K562 (cell line): Measurements from ENCODE around the gene CSRNP2. TPM values are rescaled to one million over a fixed set of nuclear protein-coding genes. Genes with fewer than 3 reads are reported as not detected.

Experiments used
- CHD1 ChIP-seq: fragments of 200-600 bp; sonication (generic); IDR thresholded peaks from one replicate; pipeline ENCODE4 v1.6.1; 2012; ENCODE audit warnings: mild to moderate bottlenecking, moderate library complexity, low read length, inconsistent platforms
- FIP1L1 ChIP-seq: fragments of 200-400 bp; formaldehyde crosslinking; IDR thresholded peaks from 2 replicates; pipeline ENCODE4 v1.6.1; 2018; ENCODE audit warnings: mild to moderate bottlenecking, low read depth, low read length; ENCODE audit not compliant: poor library complexity, severe bottlenecking
- IRF2 ChIP-seq: sonication (generic); formaldehyde crosslinking; IDR thresholded peaks from 2 replicates; pipeline ENCODE4 v1.8.1; 2022; ENCODE audit warnings: mild to moderate bottlenecking, missing genetic modification reagents
- KDM1A ChIP-seq, 2 experiments: fragments of 450-650 bp; IDR thresholded peaks; 2 replicates each; pipeline ENCODE4 v1.6.1; 2016; ENCODE audit warnings: mild to moderate bottlenecking in 2 of 2
- MAZ ChIP-seq, 2 experiments: fragments of 450-650 bp in 1 of 2; sonication (generic) in 1 of 2; formaldehyde crosslinking; IDR thresholded peaks in 1 of 2; conservative IDR thresholded peaks in 1 of 2; 2 replicates each; pipeline versions ENCODE4 v1.4.0 to v1.5.0; 2020; ENCODE audit warnings: mild to moderate bottlenecking in 1 of 2, missing genetic modification reagents in 1 of 2
- NFIC ChIP-seq: fragments of 450-650 bp; IDR thresholded peaks from 2 replicates; pipeline ENCODE4 v1.6.1; 2017; ENCODE audit warnings: mild to moderate bottlenecking, inconsistent platforms
- NR2F6 ChIP-seq: fragments of 450-650 bp; formaldehyde crosslinking; IDR thresholded peaks from 2 replicates; pipeline ENCODE4 v1.4.0; 2020; ENCODE audit warnings: mild to moderate bottlenecking
- PHTF2 ChIP-seq: fragments of 250-450 bp; sonication (Bioruptor Pico); IDR thresholded peaks from 2 replicates; pipeline ENCODE4 v1.5.0; 2021; ENCODE audit warnings: mild to moderate bottlenecking
- SMARCB1 ChIP-seq: IDR thresholded peaks from 2 replicates; pipeline ENCODE4 v1.6.1; 2011; ENCODE audit warnings: improper control_type of control experiment, low read depth; ENCODE audit not compliant: insufficient read length
- STAT5B ChIP-seq: fragments of 250-450 bp; sonication (Bioruptor Pico); IDR thresholded peaks from 2 replicates; pipeline ENCODE4 v1.8.0; 2021; ENCODE audit warnings: mild to moderate bottlenecking, inconsistent platforms
- ZFP36 ChIP-seq: fragments of 150-350 bp; IDR thresholded peaks from 2 replicates; pipeline ENCODE4 v1.6.1; 2018; ENCODE audit warnings: low read length, low read depth; ENCODE audit not compliant: partially characterized antibody
- ZNF134 ChIP-seq: fragments of 250-450 bp; sonication (Bioruptor Pico); conservative IDR thresholded peaks from 2 replicates; pipeline ENCODE4 v1.4.0; 2020
- polyA plus RNA-seq, 8 experiments: library from polyadenylated mRNA; depleted of rRNA in 4 of 8; stranded (reverse) in 5 of 8; unstranded in 3 of 8; fragments of >200 nt; fragmentation: Nextera tagmentation in 2 of 8; fragmentation: Illumina TruSeq in 1 of 8; extraction: Ambion mirVana in 2 of 8; extraction: Trizol in 1 of 8; gene quantifications; 2 replicates each; pipeline versions ENCODE4 v1.2.1 to v1.2.3, GENCODE V29; 2011 to 2014; ENCODE audit warnings: inconsistent platforms in 1 of 8, missing spikeins in 1 of 8
- total RNA-seq, 7 experiments: library from RNA; depleted of rRNA in 6 of 7; stranded (reverse); fragments of >200 nt in 6 of 7; fragmentation: Illumina TruSeq in 2 of 7; extraction: Trizol in 2 of 7; gene quantifications; 2 replicates each; pipeline versions ENCODE4 v1.2.1 to v1.2.3, GENCODE V29; 2011 to 2021; ENCODE audit warnings: low replicate concordance in 1 of 7
- TF ChIP-seq, protein P1 (sequence below): fragments of 450-650 bp; IDR thresholded peaks from 2 replicates; pipeline ENCODE4 v1.6.1; 2016; ENCODE audit warnings: low read depth, mild to moderate bottlenecking, moderate library complexity
- TF ChIP-seq, protein P2 (sequence below): fragments of 450-650 bp; IDR thresholded peaks from 2 replicates; pipeline ENCODE4 v1.6.1; 2016; ENCODE audit warnings: antibody characterized with exemption
- TF ChIP-seq, protein P3 (sequence below): fragments of 450-650 bp; formaldehyde crosslinking; conservative IDR thresholded peaks from 2 replicates; pipeline ENCODE4 v1.4.0; 2022; ENCODE audit warnings: mild to moderate bottlenecking, missing genetic modification characterization
- TF ChIP-seq, protein P4 (sequence below): sonication (generic); IDR thresholded peaks from 2 replicates; pipeline ENCODE4 v1.6.1; 2016
- TF ChIP-seq, protein P5 (sequence below): fragments of 450-650 bp; conservative IDR thresholded peaks from 2 replicates; pipeline ENCODE4 v1.6.1; 2016; ENCODE audit warnings: missing genetic modification characterization, low read depth, mild to moderate bottlenecking, control low read depth, missing compliant biosample characterization
- TF ChIP-seq, protein P6 (sequence below): fragments of 450-650 bp; IDR thresholded peaks from 2 replicates; pipeline ENCODE4 v1.7.1; 2018; ENCODE audit warnings: mild to moderate bottlenecking, low read depth; ENCODE audit not compliant: partially characterized antibody

The CSRNP2 gene
- total and polyA plus RNA-seq, 9 of the 15 experiments (the other 6 are each of a cell fraction or from before 2014, with no cell fraction given) = 1.6 to 13.9 (median 5.9) TPM

DNA sequence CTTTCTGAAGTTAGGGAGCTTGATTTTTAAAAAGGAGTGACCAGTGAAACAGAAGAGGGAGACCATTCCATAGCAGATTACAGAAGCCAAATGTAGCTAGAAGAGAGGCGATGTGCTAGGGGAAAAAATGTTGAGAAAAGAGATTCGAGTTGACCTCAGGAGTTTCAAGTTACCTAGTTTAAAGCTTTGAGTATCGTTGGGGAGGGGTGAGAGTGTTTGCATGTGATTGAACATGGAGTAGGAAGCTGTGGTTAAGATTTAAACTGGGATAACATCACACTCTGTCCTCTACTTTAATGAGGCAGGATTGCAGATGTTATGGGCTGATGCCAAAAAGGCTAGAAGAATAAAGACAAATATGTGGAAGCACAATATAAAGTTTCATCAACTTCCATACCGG is 31.6 kb downstream of the CSRNP2 start (continued):
- TF ChIP-seq PHTF2 (CRISPR knock-in tag) = no peak
- TF ChIP-seq CHD1 = no peak
- no peak for TF ChIP-seq ZNF134
- no peak for TF ChIP-seq FIP1L1
- TF ChIP-seq, protein P1, sequence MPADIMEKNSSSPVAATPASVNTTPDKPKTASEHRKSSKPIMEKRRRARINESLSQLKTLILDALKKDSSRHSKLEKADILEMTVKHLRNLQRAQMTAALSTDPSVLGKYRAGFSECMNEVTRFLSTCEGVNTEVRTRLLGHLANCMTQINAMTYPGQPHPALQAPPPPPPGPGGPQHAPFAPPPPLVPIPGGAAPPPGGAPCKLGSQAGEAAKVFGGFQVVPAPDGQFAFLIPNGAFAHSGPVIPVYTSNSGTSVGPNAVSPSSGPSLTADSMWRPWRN = no peak
- TF ChIP-seq ZFP36 = no peak
- TF ChIP-seq SMARCB1 = no peak
- TF ChIP-seq, protein P2, sequence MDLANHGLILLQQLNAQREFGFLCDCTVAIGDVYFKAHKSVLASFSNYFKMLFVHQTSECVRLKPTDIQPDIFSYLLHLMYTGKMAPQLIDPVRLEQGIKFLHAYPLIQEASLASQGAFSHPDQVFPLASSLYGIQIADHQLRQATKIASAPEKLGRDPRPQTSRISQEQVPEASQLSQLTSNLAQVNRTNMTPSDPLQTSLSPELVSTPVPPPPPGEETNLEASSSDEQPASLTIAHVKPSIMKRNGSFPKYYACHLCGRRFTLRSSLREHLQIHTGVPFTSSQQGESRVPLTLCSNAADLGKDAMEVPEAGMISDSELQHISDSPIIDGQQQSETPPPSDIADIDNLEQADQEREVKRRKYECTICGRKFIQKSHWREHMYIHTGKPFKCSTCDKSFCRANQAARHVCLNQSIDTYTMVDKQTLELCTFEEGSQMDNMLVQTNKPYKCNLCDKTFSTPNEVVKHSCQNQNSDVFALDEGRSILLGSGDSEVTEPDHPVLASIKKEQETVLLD = no peak
- TF ChIP-seq, protein P3, sequence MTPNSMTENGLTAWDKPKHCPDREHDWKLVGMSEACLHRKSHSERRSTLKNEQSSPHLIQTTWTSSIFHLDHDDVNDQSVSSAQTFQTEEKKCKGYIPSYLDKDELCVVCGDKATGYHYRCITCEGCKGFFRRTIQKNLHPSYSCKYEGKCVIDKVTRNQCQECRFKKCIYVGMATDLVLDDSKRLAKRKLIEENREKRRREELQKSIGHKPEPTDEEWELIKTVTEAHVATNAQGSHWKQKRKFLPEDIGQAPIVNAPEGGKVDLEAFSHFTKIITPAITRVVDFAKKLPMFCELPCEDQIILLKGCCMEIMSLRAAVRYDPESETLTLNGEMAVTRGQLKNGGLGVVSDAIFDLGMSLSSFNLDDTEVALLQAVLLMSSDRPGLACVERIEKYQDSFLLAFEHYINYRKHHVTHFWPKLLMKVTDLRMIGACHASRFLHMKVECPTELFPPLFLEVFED = no peak
- TF ChIP-seq IRF2 (CRISPR knock-in tag) = no peak
- TF ChIP-seq, protein P4, sequence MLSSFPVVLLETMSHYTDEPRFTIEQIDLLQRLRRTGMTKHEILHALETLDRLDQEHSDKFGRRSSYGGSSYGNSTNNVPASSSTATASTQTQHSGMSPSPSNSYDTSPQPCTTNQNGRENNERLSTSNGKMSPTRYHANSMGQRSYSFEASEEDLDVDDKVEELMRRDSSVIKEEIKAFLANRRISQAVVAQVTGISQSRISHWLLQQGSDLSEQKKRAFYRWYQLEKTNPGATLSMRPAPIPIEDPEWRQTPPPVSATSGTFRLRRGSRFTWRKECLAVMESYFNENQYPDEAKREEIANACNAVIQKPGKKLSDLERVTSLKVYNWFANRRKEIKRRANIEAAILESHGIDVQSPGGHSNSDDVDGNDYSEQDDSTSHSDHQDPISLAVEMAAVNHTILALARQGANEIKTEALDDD = 0 out of 2 replicates have a peak, but pooled peaks have one; percentile 39
- no peak for TF ChIP-seq MAZ (CRISPR knock-in tag; conservative IDR thresholded peaks at IDR 0.05 in 1 of 2, IDR thresholded peaks at IDR 0.05 in 1 of 2)
- TF ChIP-seq, protein P5, sequence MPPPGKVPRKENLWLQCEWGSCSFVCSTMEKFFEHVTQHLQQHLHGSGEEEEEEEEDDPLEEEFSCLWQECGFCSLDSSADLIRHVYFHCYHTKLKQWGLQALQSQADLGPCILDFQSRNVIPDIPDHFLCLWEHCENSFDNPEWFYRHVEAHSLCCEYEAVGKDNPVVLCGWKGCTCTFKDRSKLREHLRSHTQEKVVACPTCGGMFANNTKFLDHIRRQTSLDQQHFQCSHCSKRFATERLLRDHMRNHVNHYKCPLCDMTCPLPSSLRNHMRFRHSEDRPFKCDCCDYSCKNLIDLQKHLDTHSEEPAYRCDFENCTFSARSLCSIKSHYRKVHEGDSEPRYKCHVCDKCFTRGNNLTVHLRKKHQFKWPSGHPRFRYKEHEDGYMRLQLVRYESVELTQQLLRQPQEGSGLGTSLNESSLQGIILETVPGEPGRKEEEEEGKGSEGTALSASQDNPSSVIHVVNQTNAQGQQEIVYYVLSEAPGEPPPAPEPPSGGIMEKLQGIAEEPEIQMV = no peak
- TF ChIP-seq NR2F6 (CRISPR knock-in tag) = no peak
- TF ChIP-seq STAT5B (CRISPR knock-in tag) = no peak
- TF ChIP-seq KDM1A (IDR thresholded peaks at IDR 0.05) = peak; percentile 44 to 65; a peak in 2 of 4 replicates
- no peak for TF ChIP-seq NFIC
- TF ChIP-seq, protein P6, sequence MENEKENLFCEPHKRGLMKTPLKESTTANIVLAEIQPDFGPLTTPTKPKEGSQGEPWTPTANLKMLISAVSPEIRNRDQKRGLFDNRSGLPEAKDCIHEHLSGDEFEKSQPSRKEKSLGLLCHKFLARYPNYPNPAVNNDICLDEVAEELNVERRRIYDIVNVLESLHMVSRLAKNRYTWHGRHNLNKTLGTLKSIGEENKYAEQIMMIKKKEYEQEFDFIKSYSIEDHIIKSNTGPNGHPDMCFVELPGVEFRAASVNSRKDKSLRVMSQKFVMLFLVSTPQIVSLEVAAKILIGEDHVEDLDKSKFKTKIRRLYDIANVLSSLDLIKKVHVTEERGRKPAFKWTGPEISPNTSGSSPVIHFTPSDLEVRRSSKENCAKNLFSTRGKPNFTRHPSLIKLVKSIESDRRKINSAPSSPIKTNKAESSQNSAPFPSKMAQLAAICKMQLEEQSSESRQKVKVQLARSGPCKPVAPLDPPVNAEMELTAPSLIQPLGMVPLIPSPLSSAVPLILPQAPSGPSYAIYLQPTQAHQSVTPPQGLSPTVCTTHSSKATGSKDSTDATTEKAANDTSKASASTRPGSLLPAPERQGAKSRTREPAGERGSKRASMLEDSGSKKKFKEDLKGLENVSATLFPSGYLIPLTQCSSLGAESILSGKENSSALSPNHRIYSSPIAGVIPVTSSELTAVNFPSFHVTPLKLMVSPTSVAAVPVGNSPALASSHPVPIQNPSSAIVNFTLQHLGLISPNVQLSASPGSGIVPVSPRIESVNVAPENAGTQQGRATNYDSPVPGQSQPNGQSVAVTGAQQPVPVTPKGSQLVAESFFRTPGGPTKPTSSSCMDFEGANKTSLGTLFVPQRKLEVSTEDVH = no peak
- TF ChIP-seq, all 486 proteins: peak for 4
